ENCODE results near the gene SLC34A1.
"Not testable (repeated sequence)": the region's sequence is repeated elsewhere in the genome, so short reads cannot be mapped to it uniquely, and the experiment has no call there.

Gene SLC34A1

GRCh38 chr5:177370488-177371119 lies 13.6 kb upstream of the SLC34A1 start:
- peak; percentile 91 for FAIRE-seq

DNA sequence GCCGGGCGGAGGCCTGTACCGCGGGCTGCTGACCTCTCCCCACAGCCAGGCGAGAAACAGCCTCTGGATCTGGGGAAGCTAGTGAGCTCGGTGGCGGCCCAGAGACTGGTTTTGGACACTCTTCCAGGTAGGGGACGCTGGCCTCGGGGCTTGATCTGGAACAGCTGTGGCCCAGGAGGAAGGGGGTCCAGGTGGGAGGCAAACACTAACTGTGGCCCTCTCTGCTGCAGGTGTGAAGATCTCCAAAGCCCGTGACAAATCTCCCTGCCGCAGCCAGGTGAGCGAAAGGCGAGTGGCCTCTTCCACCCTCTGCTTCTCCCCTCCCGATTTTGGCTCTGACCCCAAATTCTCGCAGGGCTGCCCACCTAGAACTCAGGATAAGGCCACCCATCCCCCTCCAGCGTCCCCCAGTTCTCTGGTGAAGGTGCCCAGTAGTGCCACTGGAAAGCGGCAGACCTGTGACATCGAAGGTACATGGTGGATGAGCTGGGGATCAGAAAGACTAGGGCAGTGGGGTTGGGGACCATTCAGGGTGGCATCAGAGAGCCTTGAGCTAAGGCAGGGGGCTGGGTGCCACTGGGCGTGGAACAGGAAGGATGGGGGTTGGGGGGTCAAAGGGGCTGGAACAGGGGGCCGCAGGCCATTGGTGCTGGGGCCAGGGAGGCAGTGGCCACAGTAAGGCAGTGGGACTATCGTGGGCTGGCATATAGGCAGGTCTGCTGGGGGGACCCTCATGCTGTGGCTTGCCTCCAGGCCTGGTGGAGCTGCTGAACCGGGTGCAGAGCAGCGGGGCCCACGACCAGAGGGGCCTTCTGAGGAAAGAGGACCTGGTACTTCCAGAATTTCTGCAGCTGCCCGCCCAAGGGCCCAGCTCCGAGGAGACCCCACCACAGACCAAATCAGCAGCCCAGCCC lies 12.9 kb upstream of the SLC34A1 start:
- no peak for FAIRE-seq

- no peak for FAIRE-seq
Measured at GRCh38 chr5:177372034-177372896, 12.0 kb upstream of the SLC34A1 start.

DNA sequence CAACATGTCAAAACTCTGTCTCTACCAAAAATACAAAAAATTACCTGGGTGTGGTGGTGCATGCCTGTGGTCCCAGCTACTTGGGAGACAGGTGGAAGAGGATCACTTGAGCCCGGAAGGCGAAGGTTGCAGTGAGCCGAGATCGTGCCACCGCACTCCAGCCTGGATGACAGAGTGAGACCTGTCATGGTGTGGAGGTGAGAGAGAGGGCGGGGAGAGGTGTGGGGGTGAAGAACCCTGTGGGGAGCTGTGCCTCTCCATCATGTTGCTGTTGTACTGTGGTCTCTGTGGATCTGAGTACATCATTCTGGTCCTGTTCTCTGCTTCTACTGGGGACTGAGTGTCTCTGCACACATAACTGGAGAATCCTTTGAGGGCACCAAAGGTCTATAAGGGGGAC lies 11.3 kb upstream of the SLC34A1 start:
- FAIRE-seq = no peak

GRCh38 chr5:177373806-177374205 lies 10.4 kb upstream of the SLC34A1 start:
- no peak for FAIRE-seq

- no peak for FAIRE-seq
Measured at GRCh38 chr5:177374211-177374610, 10.0 kb upstream of the SLC34A1 start.

DNA sequence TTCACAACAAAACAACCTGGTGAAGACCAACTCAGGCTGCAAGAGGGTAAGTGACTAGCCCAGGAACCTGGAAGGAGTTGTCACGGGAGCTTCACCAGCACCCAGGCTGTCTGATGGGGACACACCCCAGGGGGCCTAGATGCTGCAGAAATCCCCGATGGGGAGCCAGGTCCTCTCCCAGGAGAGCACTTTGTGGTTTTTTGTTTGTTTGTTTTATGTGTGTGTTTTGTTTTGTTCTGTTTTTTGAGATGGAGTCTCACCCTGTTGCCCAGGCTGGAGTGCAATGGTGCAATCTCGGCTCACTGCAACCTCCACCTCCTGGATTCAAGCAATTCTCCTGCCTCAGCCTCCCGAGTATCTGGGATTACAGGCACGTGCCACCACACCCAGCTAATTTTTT lies 8.7 kb upstream of the SLC34A1 start:
- FAIRE-seq = not testable (repeated sequence)

DNA sequence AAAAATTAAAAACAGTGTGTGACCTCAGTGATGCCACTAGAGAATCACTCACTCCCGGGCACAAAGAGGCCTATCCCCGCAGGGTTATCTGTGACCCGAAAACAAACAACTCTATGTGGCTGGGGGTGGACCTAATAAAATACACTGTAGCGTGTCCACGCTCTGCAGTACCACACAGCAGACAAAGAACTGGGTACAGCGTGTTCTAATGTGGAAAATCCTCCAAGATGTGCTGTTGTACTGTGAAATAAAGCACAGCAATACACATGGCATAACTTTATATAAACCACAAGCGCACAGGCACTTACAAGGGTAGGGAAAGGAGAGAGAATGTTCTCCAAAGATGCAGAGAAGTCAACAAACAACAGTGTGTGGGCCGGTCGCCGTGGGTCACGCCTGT lies 8.1 kb upstream of the SLC34A1 start:
- FAIRE-seq = no peak

GRCh38 chr5:177377851-177378776 lies 6.1 kb upstream of the SLC34A1 start:
- FAIRE-seq = no peak

- FAIRE-seq = no peak
Measured at GRCh38 chr5:177378884-177379883, 5.0 kb upstream of the SLC34A1 start.

DNA sequence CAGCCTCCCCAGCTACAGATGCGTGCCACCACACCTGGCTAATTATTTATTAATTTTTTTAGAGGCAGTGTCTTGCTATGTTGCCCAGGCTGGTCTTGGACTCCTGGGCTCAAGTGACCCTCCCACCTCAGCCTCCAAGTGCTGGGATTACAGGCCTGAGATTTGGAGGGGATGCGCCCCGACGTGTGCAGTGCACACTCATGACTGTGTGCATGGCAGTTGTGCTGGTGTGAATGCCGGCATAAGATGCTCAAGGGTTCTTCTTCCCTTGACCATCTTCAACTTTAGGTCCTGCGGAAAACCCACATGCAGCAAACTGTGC lies 3.5 kb upstream of the SLC34A1 start:
- no peak for FAIRE-seq

DNA sequence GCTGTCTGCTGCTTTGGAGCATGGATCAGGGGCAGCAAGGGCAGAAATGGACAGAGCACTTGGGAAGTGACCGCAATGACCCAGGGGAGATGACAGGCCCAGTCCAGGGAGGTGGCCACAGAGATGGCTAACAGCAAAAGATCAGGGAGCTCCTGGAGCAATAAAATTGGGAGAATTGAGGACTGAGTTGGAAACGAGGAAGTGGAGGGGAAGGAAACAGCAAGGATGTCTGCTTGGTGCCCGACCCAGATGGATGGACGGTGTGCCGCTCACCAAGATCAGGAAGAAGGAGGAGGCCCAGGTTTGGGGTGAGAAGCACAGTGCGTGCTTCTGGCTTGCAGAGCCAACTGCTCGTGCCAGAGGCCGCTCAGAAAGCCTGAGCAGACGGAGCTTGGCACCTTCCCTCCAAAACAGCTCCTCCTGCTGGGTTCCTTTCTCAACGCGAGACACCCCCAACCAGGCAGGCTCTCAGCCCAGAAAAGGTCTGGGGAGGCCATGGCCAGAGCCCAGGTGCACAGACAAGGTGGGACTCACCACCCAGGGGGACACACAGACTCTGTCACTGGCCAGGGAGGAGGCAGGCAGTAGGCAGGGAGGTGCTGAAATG lies 1.7 kb upstream of the SLC34A1 start:
- FAIRE-seq = no peak

DNA sequence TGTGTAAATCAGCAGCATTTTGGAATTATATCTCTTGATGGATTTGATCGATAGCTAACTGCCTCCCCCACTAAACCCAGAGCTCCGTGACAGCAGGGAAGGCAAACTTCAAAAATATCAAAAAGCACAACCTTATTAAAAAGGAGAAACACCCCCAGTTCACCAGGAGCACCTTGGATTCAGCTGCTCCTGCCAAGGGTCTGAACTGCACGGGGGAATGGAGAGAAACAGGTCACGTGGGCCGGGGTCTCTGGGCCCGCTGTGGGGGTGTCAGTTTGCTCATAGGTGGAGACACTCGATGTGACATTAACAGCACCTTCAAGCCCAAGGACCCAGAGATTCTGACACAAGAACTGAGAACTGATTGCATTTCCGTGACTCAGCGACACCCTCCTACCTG lies 1.1 kb upstream of the SLC34A1 start:
- no peak for FAIRE-seq

DNA sequence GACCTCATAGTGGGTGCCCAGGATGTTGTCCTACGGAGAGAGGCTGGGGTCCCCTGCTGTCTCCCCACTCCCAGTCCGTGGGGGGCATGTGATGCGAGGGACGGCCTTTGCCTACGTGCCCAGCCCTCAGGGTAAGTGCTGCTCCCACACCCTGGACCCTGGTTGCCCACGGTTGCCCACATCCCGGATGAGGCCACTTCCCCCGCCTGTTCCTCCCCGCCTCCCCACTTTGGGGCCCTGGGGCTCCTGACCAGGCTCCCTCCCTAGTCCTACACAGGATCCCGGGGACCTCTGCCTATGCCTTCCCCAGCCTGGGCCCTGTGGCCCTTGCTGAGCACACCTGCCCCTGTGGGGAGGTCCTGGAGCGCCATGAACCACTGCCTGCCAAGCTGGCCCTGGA lies 1.5 kb downstream of the SLC34A1 start:
- no peak for FAIRE-seq

- FAIRE-seq = no peak
Measured at GRCh38 chr5:177386542-177386941, 2.3 kb downstream of the SLC34A1 start.

DNA sequence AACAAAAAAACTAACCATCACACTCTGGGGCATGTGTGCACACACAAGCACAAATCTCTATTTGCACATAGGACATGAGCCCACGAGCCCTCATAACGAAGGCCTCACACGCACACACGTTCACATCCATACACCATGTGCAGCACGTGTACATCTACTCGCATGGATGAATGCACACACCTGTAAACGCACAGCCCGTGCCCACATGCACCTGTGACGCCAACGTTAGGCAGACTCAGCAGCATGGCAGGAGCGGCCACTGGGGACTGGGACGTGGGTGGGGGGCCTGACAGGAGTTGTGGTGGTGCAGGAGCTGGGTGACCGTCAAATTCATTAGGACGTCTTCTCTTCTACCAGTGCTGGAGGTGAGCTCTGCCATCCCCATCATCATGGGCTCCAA lies 3.2 kb downstream of the SLC34A1 start:
- FAIRE-seq = no peak

DNA sequence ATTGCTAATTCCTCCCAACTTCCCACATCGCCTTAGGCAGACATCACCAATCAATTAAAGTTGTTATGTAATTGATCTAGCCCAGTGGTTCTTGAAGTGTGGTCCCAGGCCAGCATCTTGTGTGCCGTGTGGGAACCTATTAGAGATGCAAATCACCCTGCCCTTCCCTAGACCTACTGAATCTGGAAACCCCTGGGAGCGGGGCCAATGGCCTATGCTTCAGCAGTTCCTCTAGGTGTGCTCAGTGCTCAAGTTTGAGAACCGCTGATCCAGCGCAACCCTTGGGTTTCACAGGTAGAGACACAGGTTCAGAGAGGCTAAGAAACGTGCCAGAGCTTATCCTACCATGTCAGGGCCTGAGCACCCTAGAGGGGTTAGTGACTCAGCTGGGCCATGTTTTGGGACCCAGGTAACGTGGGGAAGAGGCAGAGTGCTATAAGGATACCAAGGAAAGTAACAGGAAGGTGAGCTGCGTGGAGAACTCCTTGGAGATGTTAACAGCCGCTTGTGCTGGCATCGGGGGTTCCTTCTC lies 4.4 kb downstream of the SLC34A1 start:
- FAIRE-seq = no peak

DNA sequence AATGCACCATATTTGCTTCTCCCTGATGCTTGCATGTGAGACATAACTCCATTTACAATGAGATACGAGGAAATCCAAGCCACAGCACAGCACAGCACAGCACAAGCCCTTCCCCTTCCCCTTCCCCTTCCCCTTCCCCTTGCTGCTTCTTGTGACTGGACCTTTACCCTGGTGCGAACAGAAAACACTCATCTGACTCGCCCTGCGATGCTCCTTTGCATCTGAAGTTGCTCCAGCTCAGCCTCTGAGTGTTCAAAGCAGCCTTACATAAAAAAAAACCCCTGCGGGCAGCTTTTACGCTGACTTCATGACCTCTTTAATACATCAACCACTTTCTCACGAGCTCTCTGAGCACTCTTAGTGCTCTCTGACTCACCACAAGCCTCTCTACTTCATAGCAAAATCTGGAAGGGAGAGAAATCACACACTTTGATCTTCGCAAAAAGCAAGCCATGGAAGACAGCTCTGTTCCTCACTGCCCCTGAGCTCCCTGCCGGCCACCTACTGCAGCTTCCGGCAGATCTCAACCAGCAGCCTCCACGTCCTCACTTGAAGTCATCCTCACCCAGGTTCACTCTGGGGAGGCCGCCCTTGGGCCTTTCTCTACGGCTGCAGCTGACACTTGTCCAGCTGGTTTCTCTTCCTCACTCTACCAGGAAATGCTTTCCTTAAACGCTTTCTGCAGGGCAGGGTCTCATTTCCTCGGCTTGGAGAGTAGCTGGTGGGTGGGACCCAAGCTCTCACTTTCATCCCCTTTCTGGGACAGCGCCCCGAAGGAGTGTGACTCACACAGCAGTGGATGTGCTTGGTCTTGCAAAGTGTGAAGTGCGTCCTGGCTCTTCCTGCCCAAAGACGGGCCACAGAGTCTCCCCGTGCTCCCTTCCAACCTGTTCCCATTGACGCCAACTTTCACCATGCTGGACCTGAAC lies 5.3 kb downstream of the SLC34A1 start:
- FAIRE-seq = no peak
